Smooth muscle cell (in vitro differentiated cells): ENCODE measurements around the gene HDAC6. TPM values are rescaled to one million over a fixed set of nuclear protein-coding genes. Genes with fewer than 3 reads are reported as not detected.
A peak's percentile ranks its signal among the peaks of the same experiment; 100 is the strongest.

Source experiments
- DNase-seq: peaks from one replicate; lab custom pipeline; 2025; ENCODE audit not compliant: unreplicated experiment; lab: John Stamatoyannopoulos, UW
- H2AFZ ChIP-seq: fragments of 200-600 bp; sonication (generic); 2 replicates; pipeline ENCODE4 v1.6.0; 2016; ENCODE audit warnings: antibody characterized with exemption, low read depth, mild to moderate bottlenecking
- H3F3A ChIP-seq: fragments of 200-600 bp; sonication (generic); 2 replicates; pipeline ENCODE4 v1.6.0; 2017; ENCODE audit warnings: antibody characterized with exemption, low read depth
- H3K27ac ChIP-seq: fragments of 200-600 bp; sonication (generic); 2 replicates; pipeline ENCODE4 v1.5.1; 2016; ENCODE audit warnings: low read depth, mild to moderate bottlenecking
- H3K27me3 ChIP-seq: fragments of 200-600 bp; sonication (generic); 2 replicates; pipeline ENCODE4 v1.6.1; 2016; ENCODE audit warnings: low read depth, mild to moderate bottlenecking
- H3K36me3 ChIP-seq: fragments of 200-600 bp; sonication (generic); 2 replicates; pipeline ENCODE4 v1.5.1; 2016; ENCODE audit warnings: low read depth
- H3K4me1 ChIP-seq: fragments of 200-600 bp; sonication (generic); 2 replicates; pipeline ENCODE4 v1.5.1; 2016; ENCODE audit warnings: low read depth
- H3K4me2 ChIP-seq: fragments of 200-600 bp; sonication (generic); 2 replicates; pipeline ENCODE4 v1.6.0; 2016; ENCODE audit warnings: mild to moderate bottlenecking
- H3K4me3 ChIP-seq: fragments of 200-600 bp; sonication (generic); 2 replicates; pipeline ENCODE4 v1.5.1; 2016; ENCODE audit warnings: mild to moderate bottlenecking
- H3K79me2 ChIP-seq: fragments of 200-600 bp; sonication (generic); 2 replicates; pipeline ENCODE4 v1.6.0; 2016; ENCODE audit warnings: low read depth, mild to moderate bottlenecking
- H3K9ac ChIP-seq: fragments of 200-600 bp; sonication (generic); 2 replicates; pipeline ENCODE4 v1.6.0; 2016; ENCODE audit warnings: low read depth
- H3K9me3 ChIP-seq: fragments of 200-600 bp; sonication (generic); replicated peaks from 2 replicates; pipeline ENCODE4 v1.5.1; 2016; ENCODE audit warnings: low read depth
- H4K20me1 ChIP-seq: fragments of 200-600 bp; sonication (generic); 2 replicates; pipeline ENCODE4 v1.6.0; 2016; ENCODE audit warnings: low read depth
- WGBS: methylation state at CpG from one replicate; pipeline ENCODE4 v1.1.7; 2016; ENCODE audit warnings: low lambda C conversion rate; 5-methylcytosine and 5-hydroxymethylcytosine counted together
- polyA plus RNA-seq: library from polyadenylated mRNA; unstranded; fragments of >200 nt; fragmentation: Nextera tagmentation; extraction: Ambion mirVana; gene quantifications from 2 replicates; pipeline ENCODE4 v1.2.1, GENCODE V29; 2016
- total RNA-seq: library from RNA; depleted of rRNA; stranded (reverse); fragments of >200 nt; gene quantifications from 2 replicates; pipeline ENCODE4 v1.2.3, GENCODE V29; 2014
- TF ChIP-seq, protein P1 (sequence below): fragments of 200-600 bp; sonication (generic); IDR thresholded peaks from 2 replicates; pipeline ENCODE4 v1.5.1; 2017; ENCODE audit warnings: borderline replicate concordance, mild to moderate bottlenecking, antibody characterized with exemption; ENCODE audit not compliant: insufficient read depth, poor library complexity, severe bottlenecking

HDAC6 gene
- total RNA-seq (46.0 and 76.1 TPM in 2 replicates), polyA plus RNA-seq (68.9 and 71.3 TPM in 2 replicates)

DNA sequence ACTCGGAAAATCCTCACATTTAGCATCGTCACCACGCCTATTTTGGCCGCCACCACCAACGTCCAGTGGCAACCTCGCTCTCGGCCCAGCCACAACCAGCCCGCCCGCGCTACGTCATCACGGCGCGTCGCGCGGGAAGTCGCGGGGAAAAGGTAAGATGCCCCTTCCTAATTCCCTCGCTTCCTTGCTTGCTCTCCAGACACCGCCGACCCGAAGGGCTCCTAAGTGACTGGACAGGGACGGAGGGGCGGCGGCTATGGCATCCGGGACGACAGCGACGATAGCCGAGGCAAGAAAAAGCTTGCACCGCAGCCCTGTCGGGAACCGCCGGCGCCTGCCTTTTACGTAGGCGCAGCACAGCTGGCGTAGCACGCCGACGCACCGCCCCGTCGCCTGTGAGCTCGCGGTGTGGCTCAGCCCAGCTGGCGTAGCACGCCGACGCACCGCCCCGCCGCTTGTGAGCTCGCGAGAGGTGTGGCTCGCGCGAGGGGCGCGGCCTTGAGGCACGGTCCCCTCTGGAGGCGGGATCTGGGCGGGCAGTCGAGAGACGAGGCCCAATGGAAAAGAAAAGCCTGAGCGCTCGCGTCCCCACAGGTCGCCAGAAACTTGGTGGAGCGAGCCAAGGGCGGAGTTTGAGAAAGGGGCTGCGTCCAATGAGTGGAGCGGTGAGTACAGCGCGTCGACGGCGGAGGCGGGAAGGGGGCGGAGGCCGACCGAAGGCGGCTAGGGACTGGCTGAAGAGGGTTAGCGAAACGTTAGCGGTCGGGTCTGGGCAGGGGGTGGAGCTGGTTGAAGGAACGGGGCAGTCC is at the start of gene HDAC6:
HDAC6 (plus strand) TSS at position 788 of the 809 bp plus-strand sequence. CDS start 626 bp downstream, outside the sequence.
- Histone ChIP-seq H4K20me1 (no peaks in the 10 kb centered on the region), H3K9ac (peak within 1 kb of the TSS; percentile 80), H3K79me2 (no peaks in the 10 kb centered on the region), H3K27ac (peak within 1 kb of the TSS; percentile 90), H3K36me3 (no peaks in the 10 kb centered on the region), H3K4me3 (peak within 1 kb of the TSS; percentile 62), H2AFZ (peak within 1 kb of the TSS; percentile 53), H3F3A (no peaks in the 10 kb centered on the region), H3K4me1 (no peaks in the 10 kb centered on the region), H3K27me3 (no peaks in the 10 kb centered on the region), H3K4me2 (peak within 1 kb of the TSS; percentile 86), H3K9me3 (no peaks in the 10 kb centered on the region)
- TF ChIP-seq, protein P1, sequence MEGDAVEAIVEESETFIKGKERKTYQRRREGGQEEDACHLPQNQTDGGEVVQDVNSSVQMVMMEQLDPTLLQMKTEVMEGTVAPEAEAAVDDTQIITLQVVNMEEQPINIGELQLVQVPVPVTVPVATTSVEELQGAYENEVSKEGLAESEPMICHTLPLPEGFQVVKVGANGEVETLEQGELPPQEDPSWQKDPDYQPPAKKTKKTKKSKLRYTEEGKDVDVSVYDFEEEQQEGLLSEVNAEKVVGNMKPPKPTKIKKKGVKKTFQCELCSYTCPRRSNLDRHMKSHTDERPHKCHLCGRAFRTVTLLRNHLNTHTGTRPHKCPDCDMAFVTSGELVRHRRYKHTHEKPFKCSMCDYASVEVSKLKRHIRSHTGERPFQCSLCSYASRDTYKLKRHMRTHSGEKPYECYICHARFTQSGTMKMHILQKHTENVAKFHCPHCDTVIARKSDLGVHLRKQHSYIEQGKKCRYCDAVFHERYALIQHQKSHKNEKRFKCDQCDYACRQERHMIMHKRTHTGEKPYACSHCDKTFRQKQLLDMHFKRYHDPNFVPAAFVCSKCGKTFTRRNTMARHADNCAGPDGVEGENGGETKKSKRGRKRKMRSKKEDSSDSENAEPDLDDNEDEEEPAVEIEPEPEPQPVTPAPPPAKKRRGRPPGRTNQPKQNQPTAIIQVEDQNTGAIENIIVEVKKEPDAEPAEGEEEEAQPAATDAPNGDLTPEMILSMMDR = no peak
- WGBS = 39% methylated on average over 80 of the region's 89 CpGs
- DNase-seq = peak; percentile 83

DNA sequence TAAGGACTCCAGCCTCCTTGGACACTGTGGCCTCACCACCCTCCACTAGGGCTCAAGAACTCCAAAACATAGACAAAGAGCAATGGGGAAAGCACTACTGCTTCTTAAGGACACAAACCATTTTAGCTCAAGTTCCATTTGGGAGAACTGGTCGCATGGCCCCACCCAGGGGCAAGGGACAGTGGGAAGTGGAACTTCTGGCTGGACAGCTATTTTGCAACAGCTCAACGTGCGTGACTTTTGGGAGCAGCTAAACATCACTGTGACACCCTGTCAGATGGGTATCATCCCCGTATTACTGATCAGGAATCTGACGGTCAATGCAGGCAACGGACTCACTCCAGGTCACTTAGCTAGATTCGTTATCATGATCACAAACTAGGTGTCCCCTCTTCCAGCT is 49.4 kb upstream of the HDAC6 start:
- TF ChIP-seq, protein P1 = no peak
- Histone ChIP-seq H3K9me3 (no peaks in the 10 kb centered on the region), H3K36me3 (no peaks in the 10 kb centered on the region), H3K27me3 (no peaks in the 10 kb centered on the region), H3K4me1 (no peaks in the 10 kb centered on the region), H3K4me2 (no peak overlapping the region), H2AFZ (no peak overlapping the region), H3K4me3 (no peak overlapping the region), H4K20me1 (no peaks in the 10 kb centered on the region), H3K9ac (no peak overlapping the region), H3K27ac (no peak overlapping the region), H3F3A (no peaks in the 10 kb centered on the region), H3K79me2 (no peaks in the 10 kb centered on the region)
- DNase-seq = no peak
- WGBS = 83% methylated on average over 7 of the region's 7 CpGs

DNA sequence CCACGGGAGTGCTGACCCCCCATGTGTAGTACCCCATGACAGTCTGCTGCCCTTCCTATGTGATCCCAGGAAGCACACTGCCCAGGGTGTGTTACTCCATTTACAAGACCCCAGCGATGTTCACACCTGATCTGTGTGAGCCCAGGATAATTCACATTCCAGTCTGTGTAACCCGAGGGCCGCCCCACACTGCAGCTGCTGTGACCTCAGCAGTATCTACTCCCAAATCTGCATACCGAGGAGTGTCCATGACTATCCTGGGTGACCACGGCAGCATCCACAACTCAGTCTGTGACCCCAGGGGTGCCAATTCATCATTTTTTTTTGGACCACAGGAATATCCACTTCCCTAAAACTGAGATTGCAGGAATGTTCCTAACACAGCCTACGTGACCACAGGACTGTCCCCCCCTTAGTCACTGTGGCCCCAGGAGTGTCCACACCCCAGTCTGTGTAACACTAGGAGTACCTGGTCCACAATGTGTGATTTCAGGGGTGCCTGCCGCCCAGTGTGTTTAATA is 48.1 kb upstream of the HDAC6 start:
- H3K4me1 ChIP-seq = no peaks in the 10 kb centered on the region
- DNase-seq = no peak
- H3K4me2 ChIP-seq = no peak overlapping the region
- no peak overlapping the region for H3K4me3 ChIP-seq
- no peaks in the 10 kb centered on the region for H3F3A ChIP-seq
- no peaks in the 10 kb centered on the region for H4K20me1 ChIP-seq
- no peak overlapping the region for H3K9ac ChIP-seq
- H3K36me3 ChIP-seq = no peaks in the 10 kb centered on the region
- no peaks in the 10 kb centered on the region for H3K9me3 ChIP-seq
- H2AFZ ChIP-seq = no peak overlapping the region
- no peaks in the 10 kb centered on the region for H3K79me2 ChIP-seq
- no peak overlapping the region for H3K27ac ChIP-seq
- no peaks in the 10 kb centered on the region for H3K27me3 ChIP-seq
- WGBS = 76% methylated on average over 8 of the region's 8 CpGs
- TF ChIP-seq, protein P1 = no peak
